ENCODE results near the gene ZNF260.

Gene ZNF260

DNA sequence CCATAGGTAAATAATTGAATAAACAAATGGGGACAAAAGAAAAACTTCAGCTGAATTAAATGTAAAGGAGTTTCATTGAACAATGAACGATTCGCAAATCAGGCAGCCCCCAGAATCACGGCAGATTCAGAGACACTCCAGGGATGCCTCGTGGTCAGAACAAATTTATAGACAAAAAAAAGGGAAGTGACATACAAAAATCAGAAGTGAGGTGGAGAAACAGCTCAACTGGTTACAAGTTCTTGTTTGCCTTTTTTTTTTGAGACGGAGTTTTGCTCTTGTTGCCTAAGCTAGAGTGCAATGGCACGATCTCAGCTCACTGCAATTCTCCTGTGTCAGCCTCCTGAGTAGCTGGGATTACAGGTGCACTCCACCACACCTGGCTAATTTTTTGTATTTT lies 44.4 kb downstream of the ZNF260 start:
- Histone ChIP-seq H3K36me3 (ENCODE audit: low read length) (no peaks in the 10 kb centered on the region), H3F3A (ENCODE audit: insufficient read depth) (no peaks in the 10 kb centered on the region; the same call in 1 of the 2 replicates), H3K4me3 (ENCODE audit: insufficient read depth, low read length, poor library complexity, severe bottlenecking) (no peak overlapping the region), H2AFZ (ENCODE audit: low read depth, low read length, severe bottlenecking) (no peak overlapping the region), H3K4me2 (ENCODE audit: low read depth, low read length, poor library complexity, severe bottlenecking) (no peak overlapping the region), H4K20me1 (ENCODE audit: low read depth, low read length) (no peaks in the 10 kb centered on the region), H3K27me3 (ENCODE audit: low read length) (no peaks in the 10 kb centered on the region), H3K27ac (ENCODE audit: low read depth, low read length) (no peak overlapping the region), H3K79me2 (ENCODE audit: insufficient read depth, low read length) (peaks cover 69% of the 10 kb centered on the region), H3K9me2 (replicated peaks; ENCODE audit: insufficient read depth, low read length) (no peaks in the 10 kb centered on the region), H3K9me3 (ENCODE audit: insufficient read depth, low read length) (no peaks in the 10 kb centered on the region), H3K9ac (ENCODE audit: low read length) (no peak overlapping the region)
- no peak for TF ChIP-seq EZH2phosphoT487 (conservative IDR thresholded peaks at IDR 0.05; ENCODE audit: low read length)
- TF ChIP-seq, protein P1, sequence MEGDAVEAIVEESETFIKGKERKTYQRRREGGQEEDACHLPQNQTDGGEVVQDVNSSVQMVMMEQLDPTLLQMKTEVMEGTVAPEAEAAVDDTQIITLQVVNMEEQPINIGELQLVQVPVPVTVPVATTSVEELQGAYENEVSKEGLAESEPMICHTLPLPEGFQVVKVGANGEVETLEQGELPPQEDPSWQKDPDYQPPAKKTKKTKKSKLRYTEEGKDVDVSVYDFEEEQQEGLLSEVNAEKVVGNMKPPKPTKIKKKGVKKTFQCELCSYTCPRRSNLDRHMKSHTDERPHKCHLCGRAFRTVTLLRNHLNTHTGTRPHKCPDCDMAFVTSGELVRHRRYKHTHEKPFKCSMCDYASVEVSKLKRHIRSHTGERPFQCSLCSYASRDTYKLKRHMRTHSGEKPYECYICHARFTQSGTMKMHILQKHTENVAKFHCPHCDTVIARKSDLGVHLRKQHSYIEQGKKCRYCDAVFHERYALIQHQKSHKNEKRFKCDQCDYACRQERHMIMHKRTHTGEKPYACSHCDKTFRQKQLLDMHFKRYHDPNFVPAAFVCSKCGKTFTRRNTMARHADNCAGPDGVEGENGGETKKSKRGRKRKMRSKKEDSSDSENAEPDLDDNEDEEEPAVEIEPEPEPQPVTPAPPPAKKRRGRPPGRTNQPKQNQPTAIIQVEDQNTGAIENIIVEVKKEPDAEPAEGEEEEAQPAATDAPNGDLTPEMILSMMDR (IDR thresholded peaks at IDR 0.05; ENCODE audit: insufficient read depth, low read length, poor library complexity, severe bottlenecking) = no peak

DNA sequence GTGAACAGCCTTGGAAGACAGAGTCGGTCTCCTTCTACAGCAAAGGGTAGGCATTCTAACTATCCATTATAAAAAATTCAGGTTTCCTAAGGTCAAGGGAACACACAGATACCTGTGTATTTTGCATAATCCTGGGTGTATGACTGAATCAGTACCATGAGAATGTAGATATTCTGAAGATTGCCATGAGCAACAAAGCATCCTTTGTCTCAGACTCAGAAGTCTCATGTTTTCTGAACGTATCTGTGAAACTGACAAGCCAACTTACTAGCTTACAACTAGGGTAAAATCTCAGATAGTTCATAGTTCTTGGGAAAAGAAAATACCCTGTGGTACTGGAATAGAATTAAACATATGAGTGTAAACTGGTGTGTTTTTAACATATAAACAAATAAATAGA lies 45.2 kb downstream of the ZNF260 start:
- H3K9ac ChIP-seq (ENCODE audit: low read length) = no peak overlapping the region
- H3K4me2 ChIP-seq (ENCODE audit: low read depth, low read length, poor library complexity, severe bottlenecking) = no peak overlapping the region
- TF ChIP-seq, protein P1 (IDR thresholded peaks at IDR 0.05; ENCODE audit: insufficient read depth, low read length, poor library complexity, severe bottlenecking) = no peak
- TF ChIP-seq EZH2phosphoT487 (conservative IDR thresholded peaks at IDR 0.05; ENCODE audit: low read length) = no peak

More for the DNA sequence above, 45.2 kb downstream of the ZNF260 start:
- peaks cover 69% of the 10 kb centered on the region for H3K79me2 ChIP-seq (ENCODE audit: insufficient read depth, low read length)
- no peaks in the 10 kb centered on the region for H4K20me1 ChIP-seq (ENCODE audit: low read depth, low read length)
- H3K9me3 ChIP-seq (ENCODE audit: insufficient read depth, low read length) = no peaks in the 10 kb centered on the region
- H3F3A ChIP-seq (ENCODE audit: insufficient read depth) = no peaks in the 10 kb centered on the region
- H2AFZ ChIP-seq (ENCODE audit: low read depth, low read length, severe bottlenecking) = no peak overlapping the region
- no peak overlapping the region for H3K27ac ChIP-seq (ENCODE audit: low read depth, low read length)
- no peaks in the 10 kb centered on the region for H3K36me3 ChIP-seq (ENCODE audit: low read length)
- H3K4me3 ChIP-seq (ENCODE audit: insufficient read depth, low read length, poor library complexity, severe bottlenecking) = no peak overlapping the region
- H3K27me3 ChIP-seq (ENCODE audit: low read length) = no peaks in the 10 kb centered on the region
- H3K9me2 ChIP-seq (replicated peaks; ENCODE audit: insufficient read depth, low read length) = no peaks in the 10 kb centered on the region

All from SU-DHL-6 (cell line).